SK-MEL-5 (cell line): ENCODE results near the gene AVL9. TPM values are rescaled to one million over a fixed set of nuclear protein-coding genes. Genes with fewer than 3 reads are reported as not detected.
"Not testable (repeated sequence)": the region's sequence is repeated elsewhere in the genome, so short reads cannot be mapped to it uniquely, and the experiment has no call there.

Source experiments
- DNase-seq: peaks from one replicate; pipeline ENCODE4 v3.0.0-alpha.2; 2016; ENCODE audit warnings: low read depth, low spot score
- in situ Hi-C: cut with HindIII; loops from 2 replicates; pipeline ENCODE4 v1.10.0; 2016; ENCODE audit warnings: low sequenced_read_pairs, high pct_unique_total_duplicates, low pct_unique_long_range_greater_than_20kb
- total RNA-seq: library from RNA; depleted of rRNA; stranded (reverse); fragments of >200 nt; shearing (Covaris generic); gene quantifications from 2 replicates; pipeline ENCODE4 v1.2.3, GENCODE V29; 2014

Gene AVL9
- total RNA-seq, 1 experiment from 2014 or later: 59.8 TPM

- in situ Hi-C loops, DNase-seq: not testable (repeated sequence)
Measured at GRCh38 chr7:32604047-32604446, 108.8 kb downstream of the AVL9 start.

GRCh38 chr7:32605032-32605431 lies 109.7 kb downstream of the AVL9 start:
- in situ Hi-C loops: no loop called here
- DNase-seq: no peak

- no peak for DNase-seq
- in situ Hi-C loops: no loop called here
Measured at GRCh38 chr7:32609463-32609862, 114.2 kb downstream of the AVL9 start.

- DNase-seq: peak; percentile 98
- in situ Hi-C loops: no loop called here
Measured at GRCh38 chr7:32611201-32612099, 116.2 kb downstream of the AVL9 start.

GRCh38 chr7:32616625-32617024 lies 121.3 kb downstream of the AVL9 start:
- peak; percentile 90 for DNase-seq
- in situ Hi-C loops: no loop called here

- DNase-seq: no peak
- in situ Hi-C loops: no loop called here
Measured at GRCh38 chr7:32618470-32618869, 123.2 kb downstream of the AVL9 start.

GRCh38 chr7:32618987-32619386 lies 123.7 kb downstream of the AVL9 start:
- in situ Hi-C loops: no loop called here
- no peak for DNase-seq

GRCh38 chr7:32619416-32619815 lies 124.1 kb downstream of the AVL9 start:
- DNase-seq, in situ Hi-C loops: not testable (repeated sequence)

GRCh38 chr7:32631021-32631420 lies 135.7 kb downstream of the AVL9 start:
- in situ Hi-C loops: no loop called here
- DNase-seq: no peak

GRCh38 chr7:32631590-32632497 lies 136.6 kb downstream of the AVL9 start:
- DNase-seq, in situ Hi-C loops: not testable (repeated sequence)

GRCh38 chr7:32633446-32633845 lies 138.2 kb downstream of the AVL9 start:
- in situ Hi-C loops: not testable (repeated sequence)

GRCh38 chr7:32634798-32635393 lies 139.6 kb downstream of the AVL9 start:
- DNase-seq, in situ Hi-C loops: not testable (repeated sequence)

More at GRCh38 chr7:32633446-32633845, 138.2 kb downstream of the AVL9 start:
- DNase-seq: not testable (repeated sequence)

- in situ Hi-C loops: not testable (repeated sequence)
- peak; percentile 30 for DNase-seq
Measured at GRCh38 chr7:32636725-32637462, 141.6 kb downstream of the AVL9 start.

- DNase-seq, in situ Hi-C loops: not testable (repeated sequence)
Measured at GRCh38 chr7:32637611-32638010, 142.3 kb downstream of the AVL9 start.
